Astrocyte of the cerebellum (primary cell): ENCODE measurements around the gene TKFC.

Source experiments
- DNase-seq: peaks from one replicate; pipeline ENCODE4 v3.0.0-alpha.2; 2011; ENCODE audit warnings: low read depth
- H3K4me3 ChIP-seq: 2 replicates; pipeline ENCODE4 v1.5.1; 2011; ENCODE audit warnings: mild to moderate bottlenecking, low read depth, low read length, moderate library complexity
- CTCF ChIP-seq: IDR thresholded peaks from 2 replicates; pipeline ENCODE4 v1.5.1; 2012; ENCODE audit warnings: low read length, low read depth, moderate library complexity, mild to moderate bottlenecking; ENCODE audit errors: missing control alignments
- in situ Hi-C: cut with HindIII; loops from 2 replicates; pipeline ENCODE4 v1.10.0; 2017; ENCODE audit warnings: low sequenced_read_pairs

TKFC gene

GRCh38 chr11:61337706-61338470 lies 4.9 kb downstream of the TKFC start:
- H3K4me3 ChIP-seq = no peak overlapping the region
- TF ChIP-seq CTCF = no peak
- DNase-seq = no peak
- in situ Hi-C loops = no loop called here

DNA sequence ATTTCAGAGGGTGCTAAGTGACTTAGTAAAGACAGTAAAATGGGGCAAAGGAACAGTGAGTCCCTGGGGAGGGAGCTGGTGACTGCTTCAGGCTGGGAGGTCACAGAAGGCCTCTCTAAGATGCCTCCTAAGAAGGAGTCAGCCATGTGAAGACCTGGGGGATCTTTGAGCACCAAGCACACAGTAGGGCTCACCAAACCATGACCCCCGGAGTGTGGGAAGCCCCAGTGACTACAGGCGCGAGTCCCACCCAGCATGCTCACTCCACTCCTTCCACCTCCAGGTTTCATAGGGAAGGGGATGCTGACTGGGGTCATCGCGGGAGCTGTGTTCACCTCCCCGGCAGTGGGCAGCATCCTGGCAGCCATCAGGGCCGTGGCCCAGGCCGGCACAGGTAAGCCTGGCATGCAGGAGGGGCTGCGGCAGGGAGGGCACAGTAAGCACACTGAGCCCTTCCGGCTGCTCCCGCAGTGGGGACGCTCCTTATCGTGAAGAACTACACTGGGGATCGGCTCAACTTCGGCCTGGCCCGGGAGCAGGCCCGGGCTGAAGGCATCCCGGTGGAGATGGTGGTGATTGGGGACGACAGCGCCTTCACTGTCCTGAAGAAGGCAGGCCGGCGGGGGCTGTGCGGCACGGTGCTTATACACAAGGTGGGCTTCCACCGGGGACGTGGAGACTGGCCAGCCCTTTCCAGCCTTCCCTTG lies 5.9 kb downstream of the TKFC start:
- TF ChIP-seq CTCF = no peak
- DNase-seq = no peak
- no peak overlapping the region for H3K4me3 ChIP-seq
- in situ Hi-C loops = no loop called here

GRCh38 chr11:61339490-61339878 lies 6.5 kb downstream of the TKFC start:
- no peak for DNase-seq
- in situ Hi-C loops = no loop called here
- no peak for TF ChIP-seq CTCF

GRCh38 chr11:61340979-61341378 lies 8.0 kb downstream of the TKFC start:
- in situ Hi-C loops = no loop called here

More at GRCh38 chr11:61339490-61339878, 6.5 kb downstream of the TKFC start:
- H3K4me3 ChIP-seq = no peak overlapping the region

GRCh38 chr11:61341706-61342105 lies 8.7 kb downstream of the TKFC start:
- H3K4me3 ChIP-seq = no peak overlapping the region
- no peak for DNase-seq
- no peak for TF ChIP-seq CTCF
- in situ Hi-C loops = no loop called here

More at GRCh38 chr11:61340979-61341378, 8.0 kb downstream of the TKFC start:
- no peak for TF ChIP-seq CTCF
- no peak overlapping the region for H3K4me3 ChIP-seq
- DNase-seq = no peak

- no peak for TF ChIP-seq CTCF
Observed at GRCh38 chr11:61342207-61342803, 9.3 kb downstream of the TKFC start.

More at GRCh38 chr11:61342207-61342803, 9.3 kb downstream of the TKFC start:
- in situ Hi-C loops = no loop called here
- no peak overlapping the region for H3K4me3 ChIP-seq
- DNase-seq = no peak
